ENCODE results near the gene ARF1. TPM values are rescaled to one million over a fixed set of nuclear protein-coding genes. Genes with fewer than 3 reads are reported as not detected.

Gene ARF1
- total RNA-seq, 1 donor from 2014 or later, result 120 TPM

DNA sequence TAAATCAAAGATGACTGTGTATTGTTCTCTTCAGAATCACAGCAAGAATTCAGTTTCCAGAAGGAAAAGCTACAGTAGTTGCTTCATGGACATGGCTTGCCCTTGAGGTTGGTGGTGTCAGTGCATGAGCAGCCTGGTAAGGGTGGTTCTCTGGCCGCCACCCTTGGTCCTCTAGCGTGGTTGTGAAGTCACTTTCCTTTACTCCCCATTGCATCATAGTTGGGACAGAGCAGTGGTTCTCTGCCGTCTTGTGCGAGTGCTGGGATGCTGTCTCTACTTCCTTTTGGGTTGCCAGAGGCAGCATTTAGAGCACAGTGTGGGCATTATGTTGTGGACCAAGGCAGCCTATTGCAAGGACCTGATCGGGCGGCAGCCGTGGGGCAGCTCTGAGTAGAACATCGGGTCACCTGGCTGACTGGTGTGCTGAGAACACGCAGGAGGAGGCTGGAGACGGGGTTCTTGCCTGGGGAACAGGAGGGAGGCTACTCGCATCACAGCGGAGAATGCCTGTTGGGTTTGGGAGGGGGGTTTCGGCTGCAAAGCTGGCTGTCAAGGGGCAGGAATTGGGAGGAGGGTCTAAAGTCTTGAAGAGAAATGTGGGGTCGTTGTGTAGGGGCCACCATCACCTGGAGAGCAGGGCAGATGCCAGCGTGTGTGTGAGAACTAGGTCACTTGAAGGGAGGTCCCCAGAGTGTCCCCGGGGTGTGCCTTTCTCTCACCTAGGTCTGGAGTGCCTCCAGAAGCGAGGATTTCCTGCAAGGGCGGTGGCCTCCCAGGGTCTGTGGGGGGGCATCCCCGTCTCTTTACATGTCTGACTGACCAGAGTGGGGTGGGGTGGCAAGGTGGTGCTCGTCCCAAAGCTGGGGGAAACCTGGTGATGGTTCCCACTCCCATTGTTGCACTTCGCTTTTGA is 6.3 kb downstream of the ARF1 start:
- DNase-seq, result no peak

DNA sequence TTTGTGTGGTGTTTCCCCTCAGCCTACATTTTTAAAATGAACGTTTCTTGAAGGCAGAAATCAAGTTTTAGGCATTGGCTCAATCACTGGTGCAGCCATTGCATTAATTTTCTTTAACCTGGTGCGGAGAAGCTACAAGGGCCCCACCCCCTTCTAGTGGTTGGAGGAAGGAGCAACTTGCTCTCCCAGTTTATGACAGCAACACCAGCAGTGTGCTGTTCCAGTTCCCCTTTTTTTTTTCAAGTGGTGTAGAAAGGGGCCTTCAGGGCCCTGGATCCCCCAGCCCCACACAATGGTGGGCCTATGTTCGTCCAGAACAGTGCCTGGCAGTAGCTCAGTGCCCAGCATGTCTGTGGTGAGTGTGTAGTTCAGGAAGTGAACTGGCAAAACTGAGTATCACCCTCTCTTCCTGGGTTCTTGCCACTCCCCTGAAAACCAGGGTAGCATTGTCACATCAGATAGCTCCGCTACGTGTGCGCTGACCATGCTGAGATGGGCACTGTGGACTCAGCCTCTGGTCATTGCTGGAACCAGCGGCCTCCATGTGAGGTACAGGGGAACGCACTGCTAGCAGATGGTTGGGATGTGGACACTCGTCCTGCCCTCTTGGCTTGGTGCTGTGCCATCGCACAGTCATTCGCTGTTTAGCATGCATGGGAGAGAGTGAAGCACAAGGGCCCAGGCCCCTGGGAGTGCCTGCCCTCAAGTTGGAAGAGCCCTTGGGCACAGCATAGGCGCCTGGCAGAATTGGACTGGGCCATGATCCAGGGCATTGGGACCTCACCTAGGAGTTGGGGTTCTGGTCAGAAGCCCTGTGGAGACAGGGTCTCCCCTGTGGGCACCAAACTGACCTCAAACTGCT is 7.2 kb downstream of the ARF1 start:
- DNase-seq, result no peak

- no peak for DNase-seq
These were observed 8.1 kb downstream of the ARF1 start for GRCh38 chr1:228090613-228091081.

GRCh38 chr1:228091084-228091483 is 8.6 kb downstream of the ARF1 start:
- DNase-seq, result no peak

GRCh38 chr1:228092342-228093049 is 10.0 kb downstream of the ARF1 start:
- no peak for DNase-seq

DNA sequence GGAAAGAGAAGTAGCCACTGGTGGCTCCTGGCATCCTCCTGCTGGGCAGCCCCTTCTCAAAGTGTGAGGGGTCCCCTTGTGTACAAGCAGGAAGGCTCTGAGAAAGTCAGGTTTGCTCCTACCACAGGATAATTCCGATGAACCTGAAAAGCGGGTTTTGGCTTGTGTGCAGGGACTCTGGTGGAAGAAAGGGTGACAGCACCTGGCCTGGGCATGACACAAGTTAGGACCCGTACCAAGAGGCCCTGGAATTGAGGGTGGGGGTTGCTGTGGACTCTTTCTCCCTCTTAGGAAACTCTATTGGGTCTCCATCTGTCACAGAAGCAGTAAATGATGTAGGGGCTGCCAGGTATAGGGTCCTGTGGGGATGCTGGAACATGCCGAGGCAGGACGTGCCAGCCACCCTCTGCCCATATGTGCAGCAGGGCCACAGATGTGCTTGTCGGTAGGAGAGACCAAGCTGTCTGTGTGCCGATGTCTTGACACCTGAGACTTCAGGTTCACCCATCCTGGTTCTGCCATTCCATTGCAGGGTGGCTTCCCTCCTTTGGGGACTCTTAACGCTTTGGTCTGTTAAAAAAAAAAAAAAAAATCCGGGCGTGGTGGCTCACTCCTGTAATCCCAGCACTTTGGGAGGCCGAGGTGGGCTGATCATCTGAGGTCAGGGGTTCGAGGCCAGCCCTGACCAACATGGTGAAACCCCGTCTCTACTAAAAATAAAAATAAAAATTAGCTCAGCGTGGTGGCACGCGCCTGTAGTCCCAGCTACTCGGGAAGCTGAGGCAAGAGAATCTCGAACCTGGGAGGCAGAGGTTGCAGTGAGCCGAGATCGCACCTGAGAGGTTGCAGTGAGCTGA is 10.8 kb downstream of the ARF1 start:
- DNase-seq, result no peak

DNA sequence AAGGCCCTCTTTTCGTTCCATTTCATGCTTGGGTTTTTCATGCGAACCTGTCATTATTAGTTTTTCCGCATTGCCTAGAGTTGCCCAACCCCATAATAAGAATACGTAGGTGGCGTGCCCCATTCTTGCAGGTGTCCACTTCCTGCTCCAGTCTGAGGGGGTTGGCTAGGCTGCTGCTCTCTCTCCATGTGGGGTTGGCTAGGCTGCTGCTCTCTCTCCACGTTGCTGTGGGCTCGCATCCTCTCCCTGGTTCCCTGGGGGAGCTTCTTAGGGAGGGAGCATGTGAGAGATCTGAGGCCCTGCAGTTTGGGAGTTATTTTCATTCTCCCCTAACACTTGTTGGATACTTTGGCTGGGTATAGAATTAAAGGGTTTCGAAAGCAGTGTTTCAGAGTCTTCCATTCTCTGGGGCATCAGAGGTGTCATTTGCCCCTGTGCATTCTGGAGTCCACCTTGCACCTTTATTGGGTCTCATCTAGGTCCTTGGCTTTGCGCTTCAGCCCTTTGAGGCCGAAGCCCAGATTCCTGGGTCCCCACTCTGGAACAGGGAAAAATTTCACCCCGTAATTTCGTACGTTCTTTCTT is 12.0 kb downstream of the ARF1 start:
- no peak for DNase-seq

- DNase-seq, result no peak
These were observed 12.7 kb downstream of the ARF1 start for GRCh38 chr1:228095161-228095560.

DNA sequence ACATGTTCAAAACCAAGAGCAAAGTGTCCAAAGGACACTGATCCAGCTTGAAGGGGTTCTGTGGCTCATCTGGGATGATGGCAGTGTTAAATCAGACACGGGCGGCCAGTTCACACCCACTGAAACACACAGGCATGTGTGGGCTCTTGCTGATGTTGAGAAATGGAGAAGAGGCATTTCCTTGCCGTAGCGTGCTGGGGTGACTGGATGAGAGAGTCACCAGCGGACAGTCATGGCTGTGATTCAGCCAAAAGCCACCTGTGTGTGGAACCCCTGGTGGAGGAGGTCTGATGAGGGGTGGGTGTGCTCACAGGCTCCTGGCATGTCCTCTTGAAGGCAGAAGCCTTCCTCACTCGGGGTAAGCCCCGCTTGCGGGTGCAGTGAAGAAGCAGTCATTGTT is 13.4 kb downstream of the ARF1 start:
- DNase-seq, result no peak

- no peak for DNase-seq
These were observed 14.2 kb downstream of the ARF1 start for GRCh38 chr1:228096416-228097332.

DNA sequence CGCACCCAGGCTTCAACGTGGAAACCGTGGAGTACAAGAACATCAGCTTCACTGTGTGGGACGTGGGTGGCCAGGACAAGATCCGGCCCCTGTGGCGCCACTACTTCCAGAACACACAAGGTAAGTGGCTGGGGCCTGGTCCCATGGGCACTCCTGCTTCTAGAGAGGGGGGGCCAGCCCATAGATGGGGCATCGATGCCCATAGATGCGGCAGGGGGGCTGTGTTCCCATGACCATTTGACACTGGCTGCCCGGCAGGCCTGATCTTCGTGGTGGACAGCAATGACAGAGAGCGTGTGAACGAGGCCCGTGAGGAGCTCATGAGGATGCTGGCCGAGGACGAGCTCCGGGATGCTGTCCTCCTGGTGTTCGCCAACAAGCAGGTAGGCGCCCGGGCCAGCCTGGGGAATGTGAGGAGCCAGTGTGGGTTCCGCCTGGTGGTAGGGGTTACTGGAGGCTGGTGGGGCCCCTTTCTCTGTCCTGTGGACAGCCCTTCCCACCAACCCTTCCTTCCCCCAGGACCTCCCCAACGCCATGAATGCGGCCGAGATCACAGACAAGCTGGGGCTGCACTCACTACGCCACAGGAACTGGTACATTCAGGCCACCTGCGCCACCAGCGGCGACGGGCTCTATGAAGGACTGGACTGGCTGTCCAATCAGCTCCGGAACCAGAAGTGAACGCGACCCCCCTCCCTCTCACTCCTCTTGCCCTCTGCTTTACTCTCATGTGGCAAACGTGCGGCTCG is 15.0 kb downstream of the ARF1 start:
- no peak for DNase-seq

DNA sequence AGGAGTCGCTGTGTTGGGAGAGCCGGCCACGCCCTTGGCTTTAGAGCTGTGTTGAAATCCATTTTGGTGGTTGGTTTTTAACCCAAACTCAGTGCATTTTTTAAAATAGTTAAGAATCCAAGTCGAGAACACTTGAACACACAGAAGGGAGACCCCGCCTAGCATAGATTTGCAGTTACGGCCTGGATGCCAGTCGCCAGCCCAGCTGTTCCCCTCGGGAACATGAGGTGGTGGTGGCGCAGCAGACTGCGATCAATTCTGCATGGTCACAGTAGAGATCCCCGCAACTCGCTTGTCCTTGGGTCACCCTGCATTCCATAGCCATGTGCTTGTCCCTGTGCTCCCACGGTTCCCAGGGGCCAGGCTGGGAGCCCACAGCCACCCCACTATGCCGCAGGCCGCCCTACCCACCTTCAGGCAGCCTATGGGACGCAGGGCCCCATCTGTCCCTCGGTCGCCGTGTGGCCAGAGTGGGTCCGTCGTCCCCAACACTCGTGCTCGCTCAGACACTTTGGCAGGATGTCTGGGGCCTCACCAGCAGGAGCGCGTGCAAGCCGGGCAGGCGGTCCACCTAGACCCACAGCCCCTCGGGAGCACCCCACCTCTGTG is 15.9 kb downstream of the ARF1 start:
- DNase-seq, result no peak

- no peak for DNase-seq
These were observed 16.8 kb downstream of the ARF1 start for GRCh38 chr1:228099331-228099732.

DNA sequence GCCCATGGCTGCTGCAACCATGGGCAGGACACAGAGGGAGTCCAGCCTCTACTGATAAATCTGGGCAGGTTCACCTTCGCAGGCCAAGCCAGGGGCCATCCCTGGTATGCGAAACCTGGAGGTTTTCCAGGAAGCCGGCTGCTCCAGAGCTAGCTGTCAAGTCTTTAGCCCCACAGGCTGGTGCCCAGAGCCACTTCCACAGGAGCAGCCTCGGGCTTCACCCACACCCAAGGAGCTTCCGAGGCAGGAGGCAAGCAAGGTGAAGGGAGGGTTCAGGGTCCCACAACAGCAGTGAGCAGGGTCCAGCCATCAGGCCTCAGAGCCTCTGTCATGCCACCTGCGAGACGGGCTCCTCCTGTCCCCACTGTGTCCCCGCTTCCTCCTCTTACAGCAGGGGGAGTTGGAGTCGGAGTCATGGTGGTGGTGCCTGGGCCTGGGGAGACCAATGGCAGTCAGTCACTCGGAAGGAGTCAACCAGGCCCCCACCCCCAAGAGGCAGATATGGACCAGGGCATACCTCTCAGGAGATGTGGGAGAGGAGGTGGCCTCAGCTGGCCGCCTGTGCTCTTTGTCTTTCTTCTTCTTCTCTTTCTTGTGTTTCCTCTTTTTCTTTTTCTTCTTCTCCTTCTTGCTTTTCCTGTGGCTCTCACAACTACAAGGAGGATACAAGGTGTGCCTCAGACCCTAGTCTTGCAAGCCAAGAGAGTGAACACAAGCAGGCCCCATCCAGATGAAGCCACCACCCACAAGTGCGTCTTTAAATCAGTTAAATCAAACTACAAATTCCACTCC is 18.5 kb downstream of the ARF1 start:
- DNase-seq, result no peak

DNA sequence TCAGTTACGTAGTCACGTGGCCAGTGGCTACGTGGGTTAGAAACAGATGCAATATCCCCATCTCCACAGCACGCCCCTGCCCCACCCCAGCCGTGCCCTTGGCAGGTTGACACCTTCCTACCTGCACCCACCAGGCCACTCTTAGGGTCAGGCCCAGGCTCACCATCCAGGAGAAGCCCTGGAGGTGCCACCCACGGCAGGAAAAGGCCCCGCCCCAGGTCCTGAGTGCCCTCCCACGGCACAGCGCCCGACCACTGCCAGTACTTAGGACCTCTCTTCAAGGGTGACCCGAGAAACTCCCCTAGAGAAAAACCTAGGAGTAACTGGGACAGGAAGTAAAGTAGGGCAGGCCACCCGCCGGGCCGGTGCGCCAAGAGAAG is 19.1 kb downstream of the ARF1 start:
- no peak for DNase-seq

DNA sequence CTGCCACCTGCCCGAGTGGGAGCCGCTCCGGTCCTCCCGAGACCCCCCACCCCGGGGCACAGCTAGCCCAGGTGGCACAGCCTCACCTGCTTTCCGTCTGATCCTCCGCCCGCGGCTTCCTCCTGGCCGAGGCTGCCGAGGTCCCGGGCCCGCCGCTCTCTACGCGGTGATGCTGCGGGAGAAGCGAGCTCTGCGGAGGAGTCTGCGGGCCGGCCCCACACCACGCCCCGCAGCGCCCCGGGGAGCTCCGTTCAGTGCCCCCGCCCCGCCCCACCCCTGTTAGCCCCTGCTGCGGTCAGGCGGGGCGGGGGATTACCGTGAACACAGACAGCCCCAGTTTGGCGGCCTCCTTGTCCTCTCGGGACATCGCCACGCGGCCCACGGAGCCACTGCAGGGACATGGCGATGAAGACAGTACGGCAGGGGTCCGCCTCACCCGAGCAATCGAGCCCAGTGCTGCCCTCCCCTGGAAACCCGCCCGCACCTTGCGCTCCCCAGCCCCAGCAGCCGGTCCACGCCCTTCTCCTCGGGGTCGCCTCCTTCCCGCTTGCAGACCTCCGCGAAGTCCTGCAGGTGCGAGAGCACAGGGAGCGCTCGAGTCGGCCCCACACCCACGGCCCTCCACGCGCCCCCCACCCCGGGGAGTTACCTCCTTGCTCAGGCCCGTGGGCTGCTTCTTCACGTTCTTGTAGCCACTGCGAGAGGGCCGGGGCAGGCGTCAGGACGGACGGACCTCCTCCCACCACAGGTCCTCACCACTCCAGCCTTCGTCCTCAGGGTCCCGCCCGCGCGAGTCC is 19.7 kb downstream of the ARF1 start:
- DNase-seq, result no peak
